Type B pancreatic cell (in vitro differentiated cells): Measurements from ENCODE around the gene AP3S1. TPM values are rescaled to one million over a fixed set of nuclear protein-coding genes. Genes with fewer than 3 reads are reported as not detected.
A peak's percentile ranks its signal among the peaks of the same experiment; 100 is the strongest.

ENCODE experiments used
- DNase-seq: peaks from one replicate; pipeline ENCODE4 v3.0.0; 2021; ENCODE audit warnings: mixed read lengths; ENCODE audit not compliant: unreplicated experiment; ENCODE audit errors: extremely low spot score
- H3K27ac Mint-ChIP-seq: 2 replicates; pipeline ENCODE4 v1.8.0; 2021; ENCODE audit warnings: mild to moderate bottlenecking, mixed read lengths
- H3K27me3 Mint-ChIP-seq: 2 replicates; pipeline ENCODE4 v1.8.0; 2021; ENCODE audit warnings: mixed read lengths
- H3K36me3 Mint-ChIP-seq: 2 replicates; pipeline ENCODE4 v1.8.0; 2021; ENCODE audit warnings: mixed read lengths
- H3K4me1 Mint-ChIP-seq: one replicate; pipeline ENCODE4 v1.8.0; 2021; ENCODE audit warnings: mixed read lengths; ENCODE audit not compliant: unreplicated experiment
- H3K4me3 Mint-ChIP-seq: 2 replicates; pipeline ENCODE4 v1.8.0; 2021; ENCODE audit warnings: mild to moderate bottlenecking, mixed read lengths
- H3K9me3 Mint-ChIP-seq: 2 replicates; pipeline ENCODE4 v1.8.0; 2021; ENCODE audit warnings: mixed read lengths
- long read RNA-seq: library from polyadenylated mRNA; unstranded; transcript quantifications from one replicate; pipeline ENCODE4 v2.0.0, GENCODE V29; 2020
- total RNA-seq: library from RNA; stranded (reverse); gene quantifications from 2 replicates; pipeline ENCODE4 v1.2.1, GENCODE V29; 2021; ENCODE audit warnings: low replicate concordance
- TF ChIP-seq, protein P1 (sequence below): fragments of 200-600 bp; sonication (generic); conservative IDR thresholded peaks from 2 replicates; pipeline ENCODE4 v1.5.0; 2021; ENCODE audit warnings: antibody characterized with exemption, mild to moderate bottlenecking

Gene AP3S1
- 77.5 and 78.1 TPM in 2 replicates for total RNA-seq
- long read RNA-seq, transcript AP3S1-201 (6 exons, 1,730 nt), result major isoform, 100 of 106 reads
- long read RNA-seq, partial matches to known transcripts, result 0 of 106 reads
- long read RNA-seq, other reads (novel, unspliced or antisense), result 6 of 106 reads

DNA sequence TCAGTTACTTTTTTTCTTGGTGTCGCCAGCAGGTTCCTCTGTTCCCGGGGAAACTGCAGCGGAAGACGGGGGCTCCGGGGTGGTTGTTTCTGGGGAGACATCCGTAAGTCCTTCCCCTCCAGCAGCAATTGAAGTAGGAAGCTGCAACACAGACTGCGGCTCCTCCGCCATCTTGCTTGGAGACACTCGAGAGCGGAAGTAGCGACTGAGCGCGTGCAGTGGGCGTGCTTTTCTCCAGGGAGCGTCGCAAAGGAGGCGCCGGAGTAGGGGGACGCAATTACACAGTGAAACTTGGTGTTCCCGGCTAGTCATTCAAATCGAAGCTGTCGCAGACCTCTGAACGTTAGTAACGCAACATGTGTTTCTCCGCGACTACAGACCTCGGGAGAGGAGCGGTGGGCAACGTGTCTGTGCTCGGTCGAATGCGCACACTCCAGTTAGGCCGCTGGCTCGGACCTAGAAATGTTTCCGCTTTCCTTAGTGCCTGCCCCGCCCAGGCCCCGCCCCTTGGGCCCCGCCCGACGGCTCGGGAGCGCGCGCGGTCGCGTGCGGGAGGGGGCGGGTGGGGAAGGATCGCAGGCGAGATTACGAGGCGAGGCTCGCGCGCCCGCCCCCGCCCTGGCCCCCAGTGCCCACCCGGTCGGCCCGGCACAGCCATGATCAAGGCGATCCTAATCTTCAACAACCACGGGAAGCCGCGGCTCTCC lies at the start of gene AP3S1, which contains the start of gene ATG12:
Gene AP3S1 (plus strand): TSS at position 554 of the 707 bp plus-strand sequence. CDS start 103 bp downstream, at position 657.
Gene ATG12 (minus strand): TSS at position 184 of the 707 bp plus-strand sequence. CDS start 13 bp downstream, at position 171.
- DNase-seq, result peak; percentile 90
- Mint-ChIP-seq H3K4me1 (peaks cover 37% of the 10 kb centered on the region), H3K27me3 (no peaks in the 10 kb centered on the region), H3K27ac (peak within 1 kb of the TSS; percentile 97), H3K9me3 (no peaks in the 10 kb centered on the region), H3K36me3 (no peaks in the 10 kb centered on the region), H3K4me3 (peak within 1 kb of the TSS; percentile 96)
- TF ChIP-seq, protein P1, sequence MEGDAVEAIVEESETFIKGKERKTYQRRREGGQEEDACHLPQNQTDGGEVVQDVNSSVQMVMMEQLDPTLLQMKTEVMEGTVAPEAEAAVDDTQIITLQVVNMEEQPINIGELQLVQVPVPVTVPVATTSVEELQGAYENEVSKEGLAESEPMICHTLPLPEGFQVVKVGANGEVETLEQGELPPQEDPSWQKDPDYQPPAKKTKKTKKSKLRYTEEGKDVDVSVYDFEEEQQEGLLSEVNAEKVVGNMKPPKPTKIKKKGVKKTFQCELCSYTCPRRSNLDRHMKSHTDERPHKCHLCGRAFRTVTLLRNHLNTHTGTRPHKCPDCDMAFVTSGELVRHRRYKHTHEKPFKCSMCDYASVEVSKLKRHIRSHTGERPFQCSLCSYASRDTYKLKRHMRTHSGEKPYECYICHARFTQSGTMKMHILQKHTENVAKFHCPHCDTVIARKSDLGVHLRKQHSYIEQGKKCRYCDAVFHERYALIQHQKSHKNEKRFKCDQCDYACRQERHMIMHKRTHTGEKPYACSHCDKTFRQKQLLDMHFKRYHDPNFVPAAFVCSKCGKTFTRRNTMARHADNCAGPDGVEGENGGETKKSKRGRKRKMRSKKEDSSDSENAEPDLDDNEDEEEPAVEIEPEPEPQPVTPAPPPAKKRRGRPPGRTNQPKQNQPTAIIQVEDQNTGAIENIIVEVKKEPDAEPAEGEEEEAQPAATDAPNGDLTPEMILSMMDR, result no peak

DNA sequence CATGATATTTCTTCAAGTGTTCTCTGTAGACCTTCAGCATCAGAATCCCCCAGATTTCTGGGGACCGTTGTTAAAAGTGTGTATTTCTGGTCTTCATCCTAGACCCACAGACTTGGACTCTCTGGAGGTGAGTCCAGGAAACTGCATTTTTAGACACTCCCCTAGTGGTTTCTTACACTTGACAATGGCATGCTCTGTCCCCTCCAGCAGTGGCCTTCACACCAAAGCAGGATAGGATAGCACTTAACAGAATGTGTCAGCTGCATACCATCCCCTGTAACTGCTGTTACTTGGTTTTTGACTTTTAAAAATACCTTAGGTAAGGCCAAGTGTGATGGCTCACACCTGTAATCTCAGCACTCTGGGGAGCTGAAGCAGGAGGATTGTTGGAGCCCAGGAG lies 46.0 kb upstream of the AP3S1 start:
- Mint-ChIP-seq H3K9me3 (no peaks in the 10 kb centered on the region), H3K27ac (no peak overlapping the region), H3K36me3 (no peaks in the 10 kb centered on the region), H3K4me1 (peaks cover 5% of the 10 kb centered on the region), H3K4me3 (no peak overlapping the region), H3K27me3 (peaks cover 6% of the 10 kb centered on the region)
- TF ChIP-seq, protein P1, result no peak
- DNase-seq, result no peak

- Mint-ChIP-seq H3K27me3 (peaks cover 6% of the 10 kb centered on the region), H3K36me3 (no peaks in the 10 kb centered on the region), H3K4me3 (no peak overlapping the region), H3K9me3 (no peaks in the 10 kb centered on the region), H3K4me1 (peaks cover 5% of the 10 kb centered on the region), H3K27ac (no peak overlapping the region)
- TF ChIP-seq, protein P1, result no peak
- no peak for DNase-seq
These were observed 45.1 kb upstream of the AP3S1 start for GRCh38 chr5:115796656-115797055.

DNA sequence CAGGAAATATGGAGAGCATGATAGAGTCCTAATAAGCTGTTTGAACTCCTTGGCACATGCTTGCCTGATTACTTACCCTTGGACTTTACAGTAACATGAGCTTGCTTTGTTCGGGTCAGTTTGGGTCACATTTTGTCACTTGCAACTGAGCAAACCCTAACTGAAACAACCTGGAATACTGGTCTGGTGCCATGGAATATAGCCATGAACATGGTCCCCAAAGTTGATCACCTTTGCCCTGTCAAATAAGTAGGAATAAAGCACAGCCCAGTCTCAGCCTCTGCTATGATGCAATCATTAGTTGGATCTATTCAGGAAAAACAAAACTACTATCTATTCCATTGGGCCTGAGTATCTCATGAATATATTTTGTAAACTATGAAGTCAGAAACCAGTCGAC lies 43.5 kb upstream of the AP3S1 start:
- no peaks in the 10 kb centered on the region for H3K27me3 Mint-ChIP-seq
- no peak overlapping the region for H3K27ac Mint-ChIP-seq
- no peak for DNase-seq
- H3K36me3 Mint-ChIP-seq, result no peaks in the 10 kb centered on the region
- H3K4me1 Mint-ChIP-seq, result peaks cover 5% of the 10 kb centered on the region
- no peak overlapping the region for H3K4me3 Mint-ChIP-seq
- TF ChIP-seq, protein P1, result no peak
- no peaks in the 10 kb centered on the region for H3K9me3 Mint-ChIP-seq

DNA sequence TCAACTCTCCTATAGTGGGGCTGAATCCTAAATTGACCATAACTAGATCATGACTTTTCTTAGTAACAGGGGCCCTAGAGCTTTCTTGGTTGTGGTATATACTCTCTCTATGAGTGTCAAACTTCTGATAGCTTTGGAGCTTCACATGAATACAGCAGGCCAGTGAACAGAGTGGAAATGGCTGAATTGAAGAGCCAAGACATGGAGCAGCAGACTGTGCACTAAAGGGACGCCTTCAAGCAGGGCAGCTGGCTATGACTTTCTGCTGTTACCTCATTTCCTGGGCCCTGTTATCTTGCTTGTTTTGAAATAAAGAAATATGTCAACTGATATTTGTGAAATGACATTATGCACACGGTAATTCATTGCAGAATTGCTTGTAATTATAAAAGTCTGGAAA lies 41.6 kb upstream of the AP3S1 start:
- H3K9me3 Mint-ChIP-seq, result no peaks in the 10 kb centered on the region
- peaks cover 5% of the 10 kb centered on the region for H3K4me1 Mint-ChIP-seq
- no peak overlapping the region for H3K27ac Mint-ChIP-seq
- no peak overlapping the region for H3K4me3 Mint-ChIP-seq
- TF ChIP-seq, protein P1, result no peak
- no peak for DNase-seq
- H3K27me3 Mint-ChIP-seq, result no peaks in the 10 kb centered on the region
- peaks cover 4% of the 10 kb centered on the region for H3K36me3 Mint-ChIP-seq
